EH (cell line): ENCODE data around the gene FAM131C.
A peak's percentile ranks its signal among the peaks of the same experiment; 100 is the strongest.

Experiments
- DNase-seq: peaks from one replicate; pipeline ENCODE4 v3.0.0-alpha.2; 2015; ENCODE audit warnings: low read depth

Gene FAM131C

DNA sequence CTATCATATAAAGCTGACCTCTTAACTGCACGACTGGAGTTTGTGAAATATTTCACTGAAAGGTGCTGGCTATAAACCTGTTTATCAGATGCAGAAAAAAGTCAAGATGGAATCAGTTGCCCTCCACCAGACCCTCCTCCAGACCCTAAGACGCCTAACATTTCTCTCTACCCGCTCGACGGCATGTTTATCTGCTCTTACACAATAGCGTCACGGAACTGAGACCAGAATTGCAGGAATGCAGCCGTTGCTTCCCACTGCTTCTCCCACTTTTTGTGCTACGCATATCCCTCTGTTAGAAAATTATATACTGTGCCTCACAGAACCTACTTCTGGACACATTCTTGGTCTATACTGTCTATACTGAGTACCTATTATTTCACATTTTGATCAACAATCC, 28.2 kb upstream of the FAM131C start:
- peak; percentile 43 for DNase-seq

- no peak for DNase-seq
These were observed 26.0 kb upstream of the FAM131C start for GRCh38 chr1:16099412-16099811.

GRCh38 chr1:16095447-16095846, 22.0 kb upstream of the FAM131C start:
- DNase-seq: no peak

- no peak for DNase-seq
These were observed 21.2 kb upstream of the FAM131C start for GRCh38 chr1:16094453-16095158.

DNA sequence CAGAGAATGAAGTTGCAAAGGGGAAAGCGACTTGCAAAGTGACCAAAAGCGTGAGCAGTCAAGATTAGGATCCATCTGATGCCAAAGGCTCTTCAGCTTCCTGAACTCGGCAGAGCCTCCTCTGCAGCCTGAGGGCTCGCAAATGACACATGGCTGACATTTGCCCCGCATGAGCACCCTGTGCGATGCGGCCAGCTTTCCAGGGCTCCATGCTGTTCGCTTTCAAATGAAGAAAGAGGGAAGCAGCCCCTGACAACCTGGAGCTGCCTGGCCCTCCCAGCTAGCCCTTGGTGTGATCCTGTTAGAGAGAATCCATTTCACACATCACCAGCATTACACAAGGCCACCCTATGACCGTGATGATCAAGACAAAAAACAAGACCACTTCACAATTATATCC, 20.2 kb upstream of the FAM131C start:
- DNase-seq: no peak

DNA sequence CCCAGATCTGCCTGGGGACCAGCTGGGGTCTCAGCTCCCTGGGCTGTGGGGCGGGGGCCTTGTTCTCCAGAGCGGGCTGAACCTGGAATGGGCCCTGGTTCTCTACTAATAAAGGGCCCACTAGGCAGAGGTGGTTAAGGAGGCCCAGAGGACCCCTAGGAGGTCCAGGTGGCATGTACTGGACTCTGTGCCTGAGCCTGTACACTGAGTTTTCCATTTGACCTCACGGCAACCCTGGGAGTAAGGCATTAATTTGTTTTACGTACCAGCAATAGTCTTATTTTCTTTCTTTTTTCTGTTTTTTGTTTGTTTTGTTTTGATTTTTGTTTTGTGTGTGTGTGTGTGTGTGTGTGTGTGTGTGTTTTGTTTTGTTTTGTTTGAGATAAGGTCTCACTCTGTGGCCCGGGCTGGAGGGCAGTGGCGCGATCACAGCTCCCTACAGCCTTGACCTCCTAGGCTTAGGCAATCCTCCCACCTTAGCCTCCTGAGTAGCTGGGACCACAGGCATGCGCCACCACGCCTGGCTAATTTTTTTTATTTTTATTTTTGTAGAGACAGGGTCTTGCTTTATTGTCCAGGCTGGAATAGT, 19.6 kb upstream of the FAM131C start:
- no peak for DNase-seq

DNA sequence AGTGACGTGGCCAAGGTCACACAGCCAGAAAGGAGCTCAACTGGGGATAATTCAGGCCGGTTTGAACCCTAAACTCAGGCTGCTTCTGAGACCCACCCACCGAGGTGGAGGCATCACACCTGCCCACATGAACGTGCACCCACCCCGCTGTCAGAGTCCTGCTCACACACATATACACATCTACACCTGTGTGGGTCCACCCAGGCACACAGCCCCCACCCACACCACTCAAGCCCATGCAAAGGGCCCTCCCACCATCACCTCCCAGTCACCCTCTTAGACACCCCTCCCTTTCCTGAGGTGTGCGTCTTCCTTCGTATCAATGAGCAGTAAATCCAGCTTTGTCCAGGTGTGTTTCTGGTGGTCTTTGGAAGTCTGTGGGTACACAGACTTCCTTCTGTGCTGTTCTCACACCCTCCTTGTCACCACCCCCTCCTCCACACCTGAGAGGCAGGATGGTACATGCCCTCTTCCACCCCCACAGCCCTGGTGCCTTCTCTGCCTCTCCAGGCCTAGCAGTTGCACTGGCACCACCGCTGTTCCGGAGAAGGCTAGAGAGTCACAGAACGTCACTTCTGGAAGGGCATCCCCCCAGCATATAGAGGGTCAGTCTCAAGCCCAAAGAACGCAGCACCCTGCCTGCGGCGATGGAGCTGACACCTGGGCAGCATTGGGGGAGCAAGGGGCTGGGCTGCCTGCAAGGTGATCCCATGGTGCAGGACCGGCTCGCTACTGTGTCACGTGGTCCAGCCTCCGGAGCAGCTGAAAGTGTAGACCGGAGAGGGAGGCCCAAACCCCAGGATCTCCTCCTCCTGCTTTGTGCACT, 18.9 kb upstream of the FAM131C start:
- no peak for DNase-seq

- DNase-seq: no peak
These were observed 17.8 kb upstream of the FAM131C start for GRCh38 chr1:16091296-16091695.

DNA sequence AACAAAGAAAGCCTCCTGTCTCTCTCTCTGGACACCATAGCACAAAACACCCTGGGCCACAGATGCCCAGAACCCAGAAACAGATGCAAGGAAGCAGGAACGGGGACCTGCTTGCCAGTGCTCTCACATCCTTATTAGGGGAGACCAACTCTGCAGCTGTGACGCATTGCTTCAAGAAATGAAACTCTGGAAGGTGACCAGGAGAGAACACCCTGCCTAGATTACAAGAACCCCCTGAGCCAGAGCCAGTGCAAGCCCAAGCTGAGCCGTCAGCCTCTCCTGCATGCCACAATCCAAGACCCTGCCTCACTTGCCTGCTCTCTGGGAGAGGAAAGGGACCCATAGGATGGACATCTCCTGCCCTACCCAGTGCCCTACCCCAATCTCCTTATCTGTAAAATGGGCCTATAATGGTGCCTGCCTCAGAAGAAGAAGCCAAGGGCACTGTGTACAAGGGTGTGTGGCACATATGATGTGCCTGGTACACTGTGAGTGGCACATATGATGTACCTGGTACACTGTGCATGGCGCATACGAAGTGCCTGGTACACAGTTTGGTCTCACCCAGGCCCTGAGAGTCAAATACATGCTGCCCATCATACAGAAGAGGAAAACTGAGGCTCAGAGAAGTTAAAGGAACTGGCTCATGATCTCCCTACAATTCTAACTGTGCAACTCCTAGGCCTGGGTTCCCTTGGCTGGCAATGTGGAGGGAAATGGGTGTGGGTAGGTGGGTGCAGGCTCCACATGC, 16.8 kb upstream of the FAM131C start:
- no peak for DNase-seq

DNA sequence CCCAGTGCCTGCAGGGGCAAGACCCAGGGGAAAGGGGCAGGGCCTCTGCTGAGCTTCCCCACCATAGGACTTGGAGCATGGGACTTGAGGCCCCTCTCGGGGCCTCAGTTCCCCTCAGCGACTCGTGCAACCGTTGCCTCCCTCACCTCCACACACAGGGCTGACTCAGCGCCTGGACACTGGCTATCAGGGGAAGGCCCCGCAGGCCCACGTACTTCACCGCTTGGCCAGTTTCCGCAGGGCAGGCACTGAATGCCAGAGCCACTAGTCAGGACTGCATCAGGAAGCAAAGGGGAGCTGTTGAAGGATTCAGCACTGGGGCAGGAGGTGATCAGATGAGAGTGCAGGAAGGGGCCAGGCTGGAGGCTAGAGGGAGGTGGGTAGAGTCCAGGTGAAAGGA, 15.5 kb upstream of the FAM131C start:
- peak; percentile 71 for DNase-seq

- DNase-seq: no peak
These were observed 15.0 kb upstream of the FAM131C start for GRCh38 chr1:16088351-16088911.

DNA sequence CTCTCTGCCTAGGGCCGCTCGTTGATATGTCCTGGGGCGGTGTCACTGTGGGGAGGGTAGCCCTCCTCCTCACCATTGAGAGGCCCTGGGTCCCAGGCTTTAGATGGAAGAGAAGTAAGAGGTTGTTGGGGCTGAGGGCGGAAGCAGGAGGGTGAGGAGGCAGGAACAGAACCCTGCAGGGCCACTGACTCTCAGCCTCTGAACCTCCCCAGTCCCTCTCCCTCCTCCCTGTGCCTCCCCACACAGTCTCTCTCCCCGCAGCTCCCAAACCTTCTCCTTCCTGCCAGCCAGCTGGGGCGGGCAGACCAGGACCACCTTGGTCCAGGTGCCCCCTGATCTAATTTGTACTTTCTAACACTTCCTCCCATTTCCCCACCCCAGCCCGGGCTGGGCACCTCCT, 14.3 kb upstream of the FAM131C start:
- no peak for DNase-seq

GRCh38 chr1:16085522-16085921, 12.1 kb upstream of the FAM131C start:
- no peak for DNase-seq

DNA sequence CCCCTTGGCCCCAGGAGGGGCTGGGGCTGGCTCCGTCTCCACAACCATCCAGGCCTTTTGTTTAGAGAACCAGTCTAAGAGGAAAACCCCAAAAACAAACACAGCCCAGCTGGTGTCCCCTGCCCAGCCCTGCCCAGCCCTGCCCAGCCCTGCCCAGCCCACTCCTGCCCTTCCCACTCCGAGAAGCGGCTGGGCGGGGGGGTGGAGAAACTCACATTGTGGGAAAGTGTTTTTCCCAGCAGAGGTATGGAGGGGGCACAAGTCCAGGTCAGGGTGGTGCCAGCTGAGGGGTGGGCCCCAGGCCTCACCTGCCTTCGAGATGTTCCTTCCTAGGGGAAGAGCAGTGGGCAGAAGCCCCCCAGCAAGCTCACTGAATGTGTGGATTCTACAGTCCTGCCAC, 10.0 kb upstream of the FAM131C start:
- no peak for DNase-seq

DNA sequence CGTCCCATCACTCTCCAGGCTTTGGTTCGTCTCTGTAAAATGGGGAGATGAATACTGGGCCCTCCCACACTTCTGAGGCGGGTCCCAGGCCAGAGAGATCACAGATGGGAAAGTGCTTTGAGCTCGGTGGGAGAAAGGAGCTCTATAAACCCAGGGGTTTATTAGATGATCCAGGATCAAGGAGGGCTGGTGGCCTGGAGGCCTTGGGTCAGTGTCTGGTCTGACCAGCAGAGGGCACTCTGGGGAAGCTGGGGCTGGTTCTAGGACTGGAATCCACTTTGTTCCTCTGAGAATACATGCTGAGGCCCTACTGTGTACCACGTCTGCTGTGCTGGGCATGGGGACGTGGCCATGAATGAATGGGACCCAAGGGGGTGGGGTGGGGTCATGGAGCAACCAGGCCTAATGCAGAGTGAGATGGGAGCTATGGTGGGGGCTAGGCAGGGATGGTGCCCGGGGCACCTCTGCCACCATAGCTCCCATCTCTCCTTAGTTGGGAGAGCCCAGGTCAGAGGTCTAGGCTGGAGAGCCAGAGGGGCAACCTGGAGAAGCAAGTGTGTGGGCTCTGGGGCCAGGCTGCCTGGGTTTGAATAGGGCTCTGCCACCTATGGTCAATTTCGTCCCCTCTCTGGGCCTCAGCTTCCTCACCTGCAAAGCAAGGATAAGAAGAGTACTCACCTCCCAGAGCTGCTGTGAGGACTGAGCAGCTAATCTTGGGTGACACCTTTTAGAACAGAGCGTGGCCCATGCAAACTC, 9.0 kb upstream of the FAM131C start:
- DNase-seq: peak; percentile 71

GRCh38 chr1:16081636-16082035, 8.2 kb upstream of the FAM131C start:
- DNase-seq: no peak

GRCh38 chr1:16080422-16081150, 7.1 kb upstream of the FAM131C start:
- DNase-seq: no peak

GRCh38 chr1:16078925-16079656, 5.6 kb upstream of the FAM131C start:
- peak; percentile 78 for DNase-seq

GRCh38 chr1:16077406-16078245, 4.2 kb upstream of the FAM131C start:
- no peak for DNase-seq
